Fibroblast of gingiva (primary cell): ENCODE data around the gene DLGAP1.
A peak's percentile ranks its signal among the peaks of the same experiment; 100 is the strongest.

ENCODE experiments used
- DNase-seq: peaks from one replicate; pipeline ENCODE4 v3.0.0-alpha.2; 2011; ENCODE audit warnings: low read depth

DLGAP1 gene

GRCh38 chr18:3449512-3450011, 1005.5 kb downstream of the DLGAP1 start:
- no peak for DNase-seq

GRCh38 chr18:3448838-3449511, 1006.1 kb downstream of the DLGAP1 start:
- peak; percentile 99 for DNase-seq

GRCh38 chr18:3447895-3448837, 1006.9 kb downstream of the DLGAP1 start:
- peak; percentile 99 for DNase-seq

GRCh38 chr18:3447068-3447894, 1007.8 kb downstream of the DLGAP1 start:
- DNase-seq, result peak; percentile 78
